Muscle layer of duodenum (tissue), 2 donors: ENCODE data around the gene CALR.
A peak's percentile ranks its signal among the peaks of the same experiment; 100 is the strongest.
"Not testable (repeated sequence)": the region's sequence is repeated elsewhere in the genome, so short reads cannot be mapped to it uniquely, and the experiment has no call there.

Experiments
- H3K27ac ChIP-seq: one replicate; pipeline ENCODE4 v1.7.0; 2013; ENCODE audit warnings: mild to moderate bottlenecking, low read length
- H3K27me3 ChIP-seq: one replicate; pipeline ENCODE4 v1.7.0; 2013; ENCODE audit warnings: low read depth, mild to moderate bottlenecking, control low read depth, low read length
- H3K36me3 ChIP-seq, 2 donors: one replicate each; pipeline ENCODE4 v1.7.0; 2013; ENCODE audit warnings: low read length in 2 of 2, control low read depth in 1 of 2, mild to moderate bottlenecking in 1 of 2; ENCODE audit not compliant: insufficient read depth in 2 of 2, control insufficient read depth in 1 of 2
- H3K4me1 ChIP-seq, 2 donors: one replicate each; pipeline ENCODE4 v1.7.0; 2013; ENCODE audit warnings: low read length in 2 of 2, mild to moderate bottlenecking in 2 of 2, control low read depth in 1 of 2, moderate library complexity in 1 of 2; ENCODE audit not compliant: insufficient read depth in 2 of 2, control insufficient read depth in 1 of 2
- H3K4me3 ChIP-seq, 2 donors: one replicate each; pipeline ENCODE4 v1.7.0; 2013; ENCODE audit warnings: low read length in 2 of 2, low read depth in 1 of 2, mild to moderate bottlenecking in 1 of 2
- H3K9me3 ChIP-seq, 2 donors: one replicate each; pipeline ENCODE4 v1.7.0; 2013; ENCODE audit warnings: low read length in 2 of 2, control low read depth in 1 of 2, mild to moderate bottlenecking in 1 of 2; ENCODE audit not compliant: control insufficient read depth in 1 of 2
- donor health status: healthy.

CALR gene

DNA sequence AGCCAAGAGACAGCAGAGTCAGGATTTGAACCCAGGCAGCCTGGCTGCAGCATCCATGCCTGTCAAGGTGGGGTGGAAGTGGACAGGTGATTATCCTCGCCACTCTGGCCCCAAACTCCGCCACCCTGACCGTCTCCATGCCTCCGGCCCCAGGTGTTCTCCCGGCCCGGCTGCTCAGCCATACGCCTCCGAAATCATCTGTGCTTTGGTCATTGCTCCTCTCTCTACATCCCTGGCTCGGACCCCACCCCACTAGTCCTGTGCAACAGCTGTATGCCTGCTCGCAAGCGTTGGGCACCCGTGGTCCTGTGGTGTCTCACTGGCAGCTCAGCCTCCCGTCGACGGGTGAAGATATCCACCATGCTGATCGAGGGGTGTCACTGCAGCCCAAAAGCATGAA, 34.8 kb downstream of the CALR start:
- Histone ChIP-seq H3K27me3 (no peaks in the 10 kb centered on the region), H3K4me3 (no peak overlapping the region), H3K27ac (no peak overlapping the region), H3K4me1 (no peaks in the 10 kb centered on the region), H3K36me3 (no peaks in the 10 kb centered on the region), H3K9me3 (no peaks in the 10 kb centered on the region)

DNA sequence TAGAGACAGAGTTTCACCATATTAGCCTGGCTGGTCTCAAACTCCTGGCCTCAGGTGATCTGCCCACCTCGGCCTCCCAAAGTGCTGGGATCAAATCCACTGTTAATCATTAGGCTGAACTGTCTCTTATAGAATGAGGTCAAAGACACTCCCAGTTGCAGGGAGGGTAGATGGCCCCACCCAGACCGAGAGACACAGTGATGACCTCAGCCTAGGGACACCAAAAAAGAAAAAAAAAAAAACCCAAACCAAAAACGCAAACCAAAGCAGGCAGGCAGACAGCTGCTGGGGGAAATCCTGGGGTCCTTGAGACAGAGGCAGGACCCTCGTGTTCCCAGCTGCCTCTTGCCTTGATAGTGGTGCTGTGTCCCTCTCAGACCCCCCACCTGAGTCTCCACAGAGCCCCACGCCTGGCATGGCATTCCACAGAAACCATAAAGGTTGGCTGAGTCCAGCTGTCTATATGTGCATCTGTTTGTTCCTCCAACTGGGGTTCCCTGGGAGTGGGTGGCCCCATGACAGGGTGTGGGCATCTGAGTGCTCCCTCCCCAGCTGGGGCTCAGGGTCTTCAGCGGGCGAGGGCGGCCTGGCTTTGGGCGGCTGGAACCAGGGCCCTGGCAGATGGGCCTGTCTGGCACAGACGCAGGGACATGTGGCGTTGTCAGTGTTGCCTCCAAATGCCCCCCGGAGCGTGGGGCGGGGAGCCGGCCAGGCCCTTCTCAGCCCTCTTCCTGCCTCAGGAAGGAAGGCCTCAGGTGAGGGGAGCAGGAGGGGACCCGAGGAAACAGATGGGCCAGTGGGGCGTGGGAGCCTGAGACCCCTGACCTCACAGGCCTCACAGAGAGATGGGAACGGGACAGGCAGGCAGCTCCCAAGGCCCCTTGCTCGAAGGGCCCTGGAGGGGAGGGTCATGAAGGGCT, 36.2 kb downstream of the CALR start:
- Histone ChIP-seq H3K27me3 (no peaks in the 10 kb centered on the region), H3K4me1 (no peaks in the 10 kb centered on the region), H3K4me3 (no peak overlapping the region), H3K36me3 (no peaks in the 10 kb centered on the region), H3K9me3 (no peaks in the 10 kb centered on the region), H3K27ac (no peak overlapping the region)

DNA sequence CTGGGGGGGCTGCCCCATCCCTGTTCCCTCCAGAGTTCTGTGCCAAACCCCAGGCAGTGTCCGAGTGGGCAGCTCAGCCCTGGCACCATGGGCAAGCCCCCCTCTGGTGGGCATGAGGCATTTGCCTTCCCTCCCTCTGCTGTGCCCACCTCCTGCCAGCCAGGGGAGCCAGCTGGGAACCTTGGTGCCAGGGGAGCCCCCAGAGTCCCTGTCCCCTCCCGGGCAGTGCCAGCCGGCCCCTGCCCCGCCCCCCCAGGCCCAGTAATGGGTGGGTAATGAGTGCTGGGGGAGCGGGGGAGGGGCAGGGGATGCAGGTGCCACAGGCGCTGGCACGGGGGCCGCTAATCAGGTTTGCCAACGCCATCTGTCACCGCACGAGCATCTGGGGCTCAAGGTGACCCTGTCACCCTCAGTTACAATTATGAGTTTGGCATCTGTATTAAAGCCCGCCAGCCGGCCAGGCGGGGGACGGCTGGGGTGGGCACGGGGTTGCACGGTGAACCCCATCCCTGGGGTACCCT, 36.9 kb downstream of the CALR start:
- H3K4me3 ChIP-seq = no peak overlapping the region
- H3K36me3 ChIP-seq = no peaks in the 10 kb centered on the region
- H3K27ac ChIP-seq = no peak overlapping the region

DNA sequence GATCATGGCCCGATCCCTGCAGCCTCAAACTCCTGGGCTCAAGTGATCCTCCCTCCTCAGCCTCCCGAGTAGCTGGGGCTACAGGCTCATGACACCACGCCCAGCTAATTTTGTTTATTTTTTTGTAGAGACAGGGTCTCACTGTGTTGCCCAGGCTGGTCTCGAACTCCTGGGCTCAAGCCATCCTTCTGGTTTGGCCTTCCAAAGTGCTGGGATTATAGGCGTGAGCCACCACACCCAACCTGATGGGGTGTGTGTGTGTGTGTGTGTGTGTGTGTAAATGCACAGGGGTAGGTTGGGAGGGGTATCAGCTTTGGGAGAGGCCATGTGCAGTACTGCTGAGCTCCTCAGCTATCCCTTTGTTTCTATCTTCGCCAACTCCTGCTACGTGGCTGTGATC, 37.7 kb downstream of the CALR start:
- not testable (repeated sequence) for H3K9me3 ChIP-seq, H3K27me3 ChIP-seq, H3K4me1 ChIP-seq, H3K36me3 ChIP-seq, H3K4me3 ChIP-seq, H3K27ac ChIP-seq

More for the DNA sequence above, 36.9 kb downstream of the CALR start:
- no peaks in the 10 kb centered on the region for H3K9me3 ChIP-seq
- no peaks in the 10 kb centered on the region for H3K4me1 ChIP-seq
- H3K27me3 ChIP-seq = no peaks in the 10 kb centered on the region

DNA sequence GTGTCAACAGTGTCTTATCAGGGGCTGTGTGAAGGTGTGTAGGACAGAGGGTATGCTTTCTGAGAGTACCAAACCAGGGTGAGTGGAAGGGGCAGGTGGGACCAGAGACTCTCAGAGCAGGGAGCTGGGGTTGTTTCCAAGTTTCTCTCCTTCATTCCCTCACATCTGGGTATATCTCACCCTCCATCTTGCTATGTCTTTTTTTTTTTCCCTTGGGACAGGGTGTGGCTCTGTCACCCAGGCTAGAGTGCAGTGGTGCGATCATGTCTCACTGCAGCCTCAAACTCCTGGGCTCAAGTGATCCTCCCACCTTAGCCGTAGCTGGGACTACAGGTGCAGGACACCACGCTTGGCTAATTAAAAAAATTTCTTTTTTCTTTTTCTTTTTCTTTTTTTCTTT, 41.6 kb downstream of the CALR start:
- no peak overlapping the region for H3K4me3 ChIP-seq
- no peak overlapping the region for H3K27ac ChIP-seq
- no peaks in the 10 kb centered on the region for H3K36me3 ChIP-seq
- peaks cover 3 to 4% of the 10 kb centered on the region in 2 donors for H3K4me1 ChIP-seq
- H3K9me3 ChIP-seq = no peaks in the 10 kb centered on the region
- H3K27me3 ChIP-seq = no peaks in the 10 kb centered on the region

DNA sequence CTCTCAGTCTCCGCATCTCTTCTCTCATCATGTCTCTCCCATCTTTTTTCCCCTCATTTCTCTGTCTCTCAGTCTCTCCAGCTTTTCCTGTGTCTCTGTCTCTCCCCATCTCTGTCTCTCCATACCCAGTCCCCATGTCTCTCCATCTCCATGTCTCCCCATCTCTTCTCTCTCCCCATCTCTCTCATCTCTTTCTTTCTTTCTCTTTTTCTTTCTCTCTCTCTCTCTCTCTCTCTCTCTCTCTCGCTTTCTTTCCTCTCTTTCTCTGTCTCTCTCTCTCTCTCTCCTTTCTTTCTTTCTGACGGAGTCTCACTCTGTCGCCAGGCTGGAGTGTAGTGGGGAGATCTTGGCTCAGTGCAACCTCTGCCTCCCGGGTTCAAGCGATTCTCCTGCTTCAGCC, 44.2 kb downstream of the CALR start:
- H3K27ac ChIP-seq = no peak overlapping the region
- H3K4me1 ChIP-seq = peaks cover 4 to 7% of the 10 kb centered on the region in 2 donors

DNA sequence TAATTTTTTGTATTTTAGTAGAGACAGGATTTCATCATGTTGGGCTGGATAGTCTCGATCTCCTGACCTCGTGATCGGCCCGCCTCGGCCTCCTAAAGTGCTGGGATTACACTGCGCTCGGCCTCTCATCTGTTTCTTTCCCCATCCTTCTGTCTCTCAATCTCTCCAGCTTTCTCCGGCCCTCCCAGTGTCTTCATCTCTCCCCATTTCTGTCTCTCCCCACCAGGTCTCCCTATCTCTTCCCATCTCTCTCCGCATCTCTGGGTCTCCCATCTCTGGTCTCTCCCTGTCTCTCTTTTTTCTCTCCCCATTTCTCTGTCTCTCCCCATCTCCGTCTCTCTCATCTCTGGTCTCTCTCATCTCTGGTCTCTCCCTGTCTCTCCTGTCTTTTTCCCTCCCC, 44.7 kb downstream of the CALR start:
- Histone ChIP-seq H3K4me3 (peak overlapping the region in 1 of 2 donors; percentile 30), H3K27me3 (no peaks in the 10 kb centered on the region), H3K4me1 (peaks cover 4 to 7% of the 10 kb centered on the region in 2 donors), H3K36me3 (no peaks in the 10 kb centered on the region), H3K9me3 (no peaks in the 10 kb centered on the region), H3K27ac (no peak overlapping the region)

More for the DNA sequence above, 44.2 kb downstream of the CALR start:
- no peaks in the 10 kb centered on the region for H3K36me3 ChIP-seq
- H3K27me3 ChIP-seq = no peaks in the 10 kb centered on the region
- H3K9me3 ChIP-seq = no peaks in the 10 kb centered on the region
- no peak overlapping the region for H3K4me3 ChIP-seq

DNA sequence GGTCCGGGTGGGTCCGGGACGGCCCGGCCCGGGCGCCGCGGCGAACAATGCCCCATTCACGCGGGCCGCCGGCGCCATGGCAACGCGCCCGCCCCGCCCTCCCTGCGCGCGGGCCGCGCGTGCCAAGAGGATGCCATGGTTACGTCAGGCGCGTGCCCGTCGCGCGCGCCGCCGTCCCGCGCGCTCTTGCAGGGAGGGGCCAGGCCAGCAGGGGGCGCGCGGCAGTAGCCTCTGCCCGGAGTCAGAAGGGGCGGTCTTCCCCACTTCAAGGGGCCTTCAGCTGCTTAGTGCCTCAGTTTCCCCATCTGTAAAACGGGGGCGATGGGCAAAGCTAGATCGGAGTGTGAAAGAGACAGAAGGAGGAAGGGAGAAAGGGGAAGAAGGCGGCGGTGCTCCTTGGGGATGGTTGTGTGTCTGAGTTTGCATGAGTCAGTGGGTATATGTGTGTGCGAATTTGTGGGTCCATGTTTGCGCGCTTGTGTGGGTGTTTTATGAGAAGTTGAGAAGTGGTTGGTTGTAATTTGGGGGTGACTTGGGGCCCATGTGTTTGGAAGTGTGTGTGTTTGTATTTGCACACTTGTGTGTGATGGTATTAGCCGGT, 45.2 kb downstream of the CALR start:
- Histone ChIP-seq H3K36me3 (no peaks in the 10 kb centered on the region), H3K27ac (no peak overlapping the region), H3K4me3 (peak overlapping the region in 1 of 2 donors; percentile 30), H3K27me3 (no peaks in the 10 kb centered on the region), H3K4me1 (peaks cover 4 to 7% of the 10 kb centered on the region in 2 donors), H3K9me3 (no peaks in the 10 kb centered on the region)

DNA sequence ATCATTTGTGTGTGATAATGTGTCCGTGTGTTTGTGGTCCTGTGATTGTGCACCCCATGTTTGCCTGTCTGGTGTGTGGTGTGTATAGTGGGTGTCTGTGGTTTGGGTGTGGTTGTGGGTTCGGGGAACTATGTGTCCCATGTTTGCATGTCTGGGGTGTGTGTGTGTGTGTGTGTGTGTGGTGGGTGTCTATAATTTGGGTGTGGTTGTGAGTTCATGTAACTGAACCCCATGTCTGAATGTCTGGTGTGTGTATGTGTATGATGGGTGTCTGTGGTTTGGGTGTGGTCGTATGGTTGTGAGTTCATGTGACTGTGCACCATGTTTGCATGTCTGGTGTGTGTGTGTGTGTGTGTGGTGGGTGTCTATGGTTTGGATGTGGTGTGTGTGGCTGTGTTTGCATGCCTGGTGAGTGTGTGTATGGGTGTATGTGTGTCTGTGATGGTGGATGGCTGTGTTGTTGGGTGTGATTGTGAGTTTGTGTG, 45.8 kb downstream of the CALR start:
- Histone ChIP-seq H3K27ac (no peak overlapping the region), H3K36me3 (no peaks in the 10 kb centered on the region), H3K27me3 (no peaks in the 10 kb centered on the region)

DNA sequence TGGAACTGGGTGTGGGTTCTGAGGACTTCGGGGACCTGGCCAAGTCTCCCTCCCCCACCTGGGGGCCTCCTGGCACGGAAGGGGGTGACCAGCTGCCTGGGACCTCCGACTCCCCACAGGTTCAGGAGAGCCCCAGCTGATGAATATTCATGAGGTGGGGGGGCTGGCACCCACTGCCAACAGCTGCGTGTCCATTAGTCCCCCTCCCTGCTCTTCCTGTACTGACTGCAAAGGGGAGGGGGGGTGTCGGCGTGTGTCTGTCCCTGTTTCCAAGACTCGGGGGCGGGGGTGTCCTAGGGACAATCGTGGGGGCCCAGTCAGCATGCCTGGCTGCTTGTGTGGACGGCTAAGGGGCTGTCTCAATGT, 46.3 kb downstream of the CALR start:
- Histone ChIP-seq H3K4me3 (no peak overlapping the region), H3K9me3 (no peaks in the 10 kb centered on the region), H3K36me3 (no peaks in the 10 kb centered on the region), H3K4me1 (peaks cover 4 to 7% of the 10 kb centered on the region in 2 donors), H3K27me3 (no peaks in the 10 kb centered on the region), H3K27ac (no peak overlapping the region)

More for the DNA sequence above, 45.8 kb downstream of the CALR start:
- Histone ChIP-seq H3K9me3 (no peaks in the 10 kb centered on the region), H3K4me3 (no peak overlapping the region), H3K4me1 (peaks cover 4 to 7% of the 10 kb centered on the region in 2 donors)

DNA sequence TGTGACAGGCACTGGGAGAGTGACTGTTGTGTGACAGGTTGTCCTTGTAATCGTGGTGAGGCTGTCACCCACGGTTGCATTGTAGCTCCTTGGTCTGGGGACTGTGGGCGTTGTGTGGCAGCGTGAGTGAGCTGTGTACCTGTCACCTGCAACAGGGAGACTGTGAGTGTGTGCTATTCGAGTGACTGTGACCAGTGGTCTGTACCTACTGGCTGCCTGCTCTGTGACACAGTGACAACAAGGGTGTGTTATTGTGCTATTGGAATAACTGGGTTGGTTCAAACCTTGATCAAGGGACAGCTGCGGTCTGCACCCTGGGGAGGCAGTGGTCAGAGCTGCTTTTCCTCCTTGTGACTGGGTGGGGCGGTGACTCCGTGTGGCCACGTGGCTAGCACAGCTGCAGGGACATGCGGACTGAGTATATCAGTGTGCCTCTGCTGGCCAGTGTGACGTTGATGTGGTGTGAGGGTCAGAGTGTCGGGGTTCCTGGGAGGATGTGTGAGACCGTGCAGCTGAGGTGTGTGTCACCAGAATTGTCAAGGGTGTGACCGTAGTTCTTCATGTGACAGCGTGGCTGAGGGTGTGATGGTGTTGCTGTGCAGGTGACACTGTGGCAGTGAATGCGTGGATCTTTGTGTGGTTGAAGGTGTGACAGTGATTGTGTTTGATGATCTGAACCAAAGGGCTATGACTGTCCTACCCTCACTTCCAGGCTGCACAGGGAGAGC, 46.8 kb downstream of the CALR start:
- H3K27ac ChIP-seq = no peak overlapping the region
- H3K4me3 ChIP-seq = no peak overlapping the region
- no peaks in the 10 kb centered on the region for H3K9me3 ChIP-seq
- no peaks in the 10 kb centered on the region for H3K27me3 ChIP-seq
- no peaks in the 10 kb centered on the region for H3K36me3 ChIP-seq
- H3K4me1 ChIP-seq = peaks cover 4 to 7% of the 10 kb centered on the region in 2 donors
